ENCODE results near the gene TMEM119.
"Not testable (repeated sequence)": the region's sequence is repeated elsewhere in the genome, so short reads cannot be mapped to it uniquely, and the experiment has no call there.

The TMEM119 gene

GRCh38 chr12:108619369-108620160, 21.7 kb upstream of the TMEM119 start:
- Histone ChIP-seq H3K4me1 (peaks cover 0 to 7% (median 3%) of the 10 kb centered on the region in 4 donors), H3K27me3 (no peaks in the 10 kb centered on the region), H3K9me3 (no peaks in the 10 kb centered on the region), H3K27ac (no peak overlapping the region), H3K36me3 (no peaks in the 10 kb centered on the region), H3K4me3 (no peak overlapping the region)
- no peak for DNase-seq
- no peak for TF ChIP-seq CTCF (IDR thresholded peaks at IDR 0.05)
- intact Hi-C loops (cut with DNase I; ENCODE audit: low total_unique reads) = loop anchor here (5.0 to 10.0 kb wide), 2 partner anchors 52 to 335 kb away; no protein-coding TSS in a partner anchor

GRCh38 chr12:108618953-108619274, 21.0 kb upstream of the TMEM119 start:
- intact Hi-C loops (cut with DNase I; ENCODE audit: low total_unique reads) = loop anchor here (5.0 to 10.0 kb wide), 2 partner anchors 52 to 336 kb away; no protein-coding TSS in a partner anchor
- H3K9me3 ChIP-seq, H3K4me1 ChIP-seq, H3K36me3 ChIP-seq, H3K4me3 ChIP-seq, H3K27me3 ChIP-seq, H3K27ac ChIP-seq, DNase-seq: not testable (repeated sequence)

- Histone ChIP-seq H3K27me3 (no peaks in the 10 kb centered on the region), H3K27ac (no peak overlapping the region), H3K4me1 (peaks cover 0 to 7% (median 3%) of the 10 kb centered on the region in 4 donors), H3K4me3 (no peak overlapping the region), H3K9me3 (no peaks in the 10 kb centered on the region), H3K36me3 (no peaks in the 10 kb centered on the region)
- peak; percentile 75 to 82 for DNase-seq
- intact Hi-C loops (cut with DNase I; ENCODE audit: low total_unique reads) = loop anchor here (5.0 to 10.0 kb wide), 2 partner anchors 51 to 336 kb away; no protein-coding TSS in a partner anchor
- TF ChIP-seq CTCF (IDR thresholded peaks at IDR 0.05) = peak; percentile 90 to 96
Measured at GRCh38 chr12:108618079-108618952, 20.4 kb upstream of the TMEM119 start.

GRCh38 chr12:108616941-108617858, 19.3 kb upstream of the TMEM119 start:
- no peak overlapping the region for H3K4me3 ChIP-seq
- intact Hi-C loops (cut with DNase I; ENCODE audit: low total_unique reads) = loop anchor here (5.0 to 10.0 kb wide), 2 partner anchors 50 to 338 kb away; no protein-coding TSS in a partner anchor
- TF ChIP-seq CTCF (IDR thresholded peaks at IDR 0.05) = no peak
- no peaks in the 10 kb centered on the region for H3K9me3 ChIP-seq
- H3K27ac ChIP-seq = no peak overlapping the region
- H3K27me3 ChIP-seq = no peaks in the 10 kb centered on the region
- H3K4me1 ChIP-seq = peaks cover 0 to 7% (median 3%) of the 10 kb centered on the region in 4 donors
- DNase-seq = peak in 1 of 2 donors; percentile 41
- H3K36me3 ChIP-seq = no peaks in the 10 kb centered on the region

GRCh38 chr12:108616359-108616758, 18.5 kb upstream of the TMEM119 start:
- TF ChIP-seq CTCF (IDR thresholded peaks at IDR 0.05) = no peak
- no peak for DNase-seq
- intact Hi-C loops (cut with DNase I; ENCODE audit: low total_unique reads) = loop anchor here (5.0 to 10.0 kb wide), 2 partner anchors 49 to 338 kb away; no protein-coding TSS in a partner anchor
- Histone ChIP-seq H3K27me3 (no peaks in the 10 kb centered on the region), H3K4me1 (peaks cover 0 to 7% (median 3%) of the 10 kb centered on the region in 4 donors), H3K27ac (no peak overlapping the region), H3K36me3 (no peaks in the 10 kb centered on the region), H3K9me3 (no peaks in the 10 kb centered on the region), H3K4me3 (no peak overlapping the region)
